ENCODE measurements around the gene GUCY1A2. TPM values are rescaled to one million over a fixed set of nuclear protein-coding genes. Genes with fewer than 3 reads are reported as not detected.

Gene GUCY1A2
- polyA plus RNA-seq, 1 donor (not counting 4 experiments of a cell fraction or from before 2014, with no cell fraction given): not detected

- Histone ChIP-seq H4K20me1 (ENCODE audit: control insufficient read depth, extremely low read depth, insufficient read depth, low read length) (no peaks in the 10 kb centered on the region), H3K9me3 (ENCODE audit: control insufficient read depth, low read depth, low read length) (no peaks in the 10 kb centered on the region), H3K4me2 (ENCODE audit: control insufficient read depth, extremely low read depth, insufficient read depth, low read depth, low read length) (no peak overlapping the region), H2AFZ (ENCODE audit: control insufficient read depth, low read length) (no peak overlapping the region), H3K36me3 (ENCODE audit: control insufficient read depth in 2 of 2, extremely low read depth in 1 of 2, insufficient read depth in 2 of 2, low read length in 2 of 2) (no peaks in the 10 kb centered on the region), H3K79me2 (ENCODE audit: control insufficient read depth, insufficient read depth, low read length) (no peaks in the 10 kb centered on the region), H3K27me3 (ENCODE audit: control insufficient read depth, extremely low read depth, insufficient read depth, low read length) (no peaks in the 10 kb centered on the region), H3K27ac (ENCODE audit: control insufficient read depth, insufficient read depth, low read length) (no peak overlapping the region), H3K4me3 (ENCODE audit: control insufficient read depth in 2 of 3, extremely low read depth in 1 of 3, insufficient read depth in 2 of 3, low read depth in 1 of 3, low read length in 3 of 3) (no peak overlapping the region), H3K9ac (ENCODE audit: control insufficient read depth, extremely low read depth, insufficient read depth, low read length) (no peak overlapping the region), H3K9me1 (ENCODE audit: control insufficient read depth, extremely low read depth, insufficient read depth, low read length) (no peaks in the 10 kb centered on the region), H3K4me1 (ENCODE audit: control insufficient read depth, extremely low read depth, insufficient read depth, low read length) (no peaks in the 10 kb centered on the region)
- TF ChIP-seq EZH2 (IDR thresholded peaks at IDR 0.05; ENCODE audit: low read length) (no peak), CTCF (optimal IDR thresholded peaks at IDR 0.05 in 1 of 3, IDR thresholded peaks at IDR 0.05 in 1 of 3, conservative IDR thresholded peaks at IDR 0.05 in 1 of 3; ENCODE audit: extremely low read depth in 1 of 3, insufficient read depth in 2 of 3, low read length in 3 of 3) (no peak)
- no peak for FAIRE-seq
- no peak for DNase-seq (ENCODE audit: low read depth, low spot score)
- dilution Hi-C loops (cut with MboI; ENCODE audit: extremely low pct_ligation_motif_present, low sequenced_read_pairs): no loop called here
Observed at GRCh38 chr11:106937111-106937510, 81.2 kb downstream of the GUCY1A2 start.

- no peaks in the 10 kb centered on the region for H3K9me3 ChIP-seq (ENCODE audit: control insufficient read depth, low read depth, low read length)
- no peak overlapping the region for H3K4me2 ChIP-seq (ENCODE audit: control insufficient read depth, extremely low read depth, insufficient read depth, low read depth, low read length)
- TF ChIP-seq EZH2 (IDR thresholded peaks at IDR 0.05; ENCODE audit: low read length): no peak
- no peak for TF ChIP-seq CTCF (optimal IDR thresholded peaks at IDR 0.05 in 1 of 3, IDR thresholded peaks at IDR 0.05 in 1 of 3, conservative IDR thresholded peaks at IDR 0.05 in 1 of 3; ENCODE audit: extremely low read depth in 1 of 3, insufficient read depth in 2 of 3, low read length in 3 of 3)
- H3K9me1 ChIP-seq (ENCODE audit: control insufficient read depth, extremely low read depth, insufficient read depth, low read length): no peaks in the 10 kb centered on the region
- H3K79me2 ChIP-seq (ENCODE audit: control insufficient read depth, insufficient read depth, low read length): no peaks in the 10 kb centered on the region
- DNase-seq (ENCODE audit: low read depth, low spot score) (no peak), FAIRE-seq (no peak)
- no peak overlapping the region for H2AFZ ChIP-seq (ENCODE audit: control insufficient read depth, low read length)
- no peaks in the 10 kb centered on the region for H3K36me3 ChIP-seq (ENCODE audit: control insufficient read depth in 2 of 2, extremely low read depth in 1 of 2, insufficient read depth in 2 of 2, low read length in 2 of 2)
- H3K4me3 ChIP-seq (ENCODE audit: control insufficient read depth in 2 of 3, extremely low read depth in 1 of 3, insufficient read depth in 2 of 3, low read depth in 1 of 3, low read length in 3 of 3): no peak overlapping the region
- dilution Hi-C loops (cut with MboI; ENCODE audit: extremely low pct_ligation_motif_present, low sequenced_read_pairs): no loop called here
- no peaks in the 10 kb centered on the region for H3K27me3 ChIP-seq (ENCODE audit: control insufficient read depth, extremely low read depth, insufficient read depth, low read length)
- no peak overlapping the region for H3K9ac ChIP-seq (ENCODE audit: control insufficient read depth, extremely low read depth, insufficient read depth, low read length)
- no peak overlapping the region for H3K27ac ChIP-seq (ENCODE audit: control insufficient read depth, insufficient read depth, low read length)
- H3K4me1 ChIP-seq (ENCODE audit: control insufficient read depth, extremely low read depth, insufficient read depth, low read length): no peaks in the 10 kb centered on the region
- H4K20me1 ChIP-seq (ENCODE audit: control insufficient read depth, extremely low read depth, insufficient read depth, low read length): no peaks in the 10 kb centered on the region
Observed at GRCh38 chr11:106925245-106925644, 93.0 kb downstream of the GUCY1A2 start.

Measured in keratinocyte (primary cell).